Measurements from ENCODE around the gene SLC39A5. TPM values are rescaled to one million over a fixed set of nuclear protein-coding genes. Genes with fewer than 3 reads are reported as not detected.
"Not testable (repeated sequence)": the region's sequence is repeated elsewhere in the genome, so short reads cannot be mapped to it uniquely, and the experiment has no call there.

SLC39A5 gene
- total and polyA plus RNA-seq, 5 experiments from 2014 or later = not detected

DNA sequence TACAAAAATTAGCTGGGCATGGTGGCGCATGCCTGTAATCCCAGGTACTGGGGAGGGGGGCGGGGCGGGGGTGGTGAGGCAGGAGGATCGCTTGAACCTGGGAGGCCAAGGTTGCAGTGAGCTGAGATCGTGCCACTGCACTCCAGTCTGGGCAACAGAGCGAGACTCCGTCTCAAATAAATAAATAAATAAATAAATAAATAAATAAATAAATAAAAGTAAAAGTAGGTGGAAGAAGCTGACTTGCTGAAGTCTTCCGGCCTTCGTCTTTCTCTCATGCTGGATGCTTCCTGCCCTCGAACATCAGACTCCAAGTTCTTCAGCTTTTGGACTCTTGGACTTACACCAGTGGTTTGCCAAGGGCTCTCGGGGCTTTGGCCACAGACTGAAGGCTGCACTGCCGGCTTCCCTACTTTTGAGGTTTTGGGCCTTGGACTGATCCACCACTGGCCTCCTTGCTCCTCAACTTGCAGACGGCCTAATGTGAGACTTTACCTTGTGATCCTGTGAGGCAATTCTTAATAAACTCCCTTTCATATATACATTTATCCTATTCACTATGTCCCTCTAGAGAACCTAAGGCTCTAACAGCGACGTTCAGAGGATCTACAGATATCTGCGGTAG, 36.3 kb downstream of the SLC39A5 start:
- H3K9me3 Mint-ChIP-seq, H3K27me3 Mint-ChIP-seq, DNase-seq, ATAC-seq: not testable (repeated sequence)
- H3K4me3 Mint-ChIP-seq = peak overlapping the region; percentile 85 to 97 (median 94)
- peaks cover 0 to 18% (median 0%) of the 10 kb centered on the region in 3 donors for H3K36me3 Mint-ChIP-seq
- POLR2A ChIA-PET = interaction anchor here (0.5 to 3.5 kb wide), 13 partner anchors 8 to 201 kb away, joined by 3 to 19 read pairs (median 5); partner anchors contain the start of genes ANKRD52, CNPY2, MYL6 and PA2G4
- peak overlapping the region; percentile 93 to 99 (median 98) for H3K27ac Mint-ChIP-seq
- peaks cover 10 to 20% (median 20%) of the 10 kb centered on the region in 4 donors for H3K4me1 Mint-ChIP-seq

DNA sequence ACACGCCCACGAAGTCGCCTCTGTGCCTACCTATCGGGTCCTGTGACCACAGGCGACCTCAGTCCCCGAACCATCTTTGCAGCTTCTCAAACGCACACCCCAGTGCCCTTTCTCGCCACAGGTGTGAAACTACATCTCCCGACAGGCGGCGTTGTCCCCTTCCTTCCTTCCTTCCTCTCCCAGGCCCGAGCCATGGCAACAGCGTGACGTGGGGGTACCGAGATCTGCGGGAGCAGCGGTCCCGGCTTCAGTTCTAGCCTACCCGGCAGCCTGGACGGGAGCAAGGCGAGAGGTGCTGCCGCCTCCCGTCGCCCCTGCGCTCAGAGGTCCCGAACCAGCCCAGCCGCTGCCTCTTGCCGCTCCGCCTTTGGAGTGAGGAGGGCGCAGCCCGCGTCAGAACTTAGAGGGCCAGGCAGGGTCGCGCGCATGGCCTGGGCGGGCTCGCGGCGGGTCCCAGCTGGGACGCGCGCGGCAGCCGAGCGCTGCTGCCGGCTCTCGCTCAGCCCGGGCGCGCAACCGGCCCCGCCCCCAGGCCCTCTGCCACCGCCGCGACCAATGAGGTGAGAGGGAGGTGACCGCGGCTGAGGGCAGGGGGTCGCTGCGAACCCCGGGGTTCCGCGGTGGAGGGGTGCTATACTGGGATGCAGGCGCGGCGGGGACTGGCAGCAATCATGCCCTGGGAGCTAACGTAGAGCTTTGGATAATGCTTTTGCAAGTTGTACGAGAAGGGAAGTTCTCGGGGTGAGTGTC, 37.0 kb downstream of the SLC39A5 start, which contains the start of gene COQ10A:
Gene COQ10A (plus strand): TSS at position 250 of the 750 bp plus-strand sequence. CDS start 177 bp downstream, at position 427.
- Mint-ChIP-seq H3K9me3 (no peaks in the 10 kb centered on the region), H3K36me3 (peaks cover 0 to 22% (median 0%) of the 10 kb centered on the region in 3 donors), H3K27ac (peak within 1 kb of the TSS; percentile 93 to 99 (median 98)), H3K4me3 (peak within 1 kb of the TSS; percentile 85 to 97 (median 94)), H3K4me1 (peaks cover 8 to 20% (median 20%) of the 10 kb centered on the region in 4 donors), H3K27me3 (no peaks in the 10 kb centered on the region)
- POLR2A ChIA-PET = interaction anchor here (0.6 to 3.5 kb wide), 19 partner anchors 8 to 295 kb away, joined by 3 to 19 read pairs (median 4); partner anchors contain the start of genes ANKRD52, CNPY2, ESYT1 and MYL6
- peak; percentile 86 to 88 for ATAC-seq
- peak; percentile 81 to 95 (median 90) for DNase-seq

DNA sequence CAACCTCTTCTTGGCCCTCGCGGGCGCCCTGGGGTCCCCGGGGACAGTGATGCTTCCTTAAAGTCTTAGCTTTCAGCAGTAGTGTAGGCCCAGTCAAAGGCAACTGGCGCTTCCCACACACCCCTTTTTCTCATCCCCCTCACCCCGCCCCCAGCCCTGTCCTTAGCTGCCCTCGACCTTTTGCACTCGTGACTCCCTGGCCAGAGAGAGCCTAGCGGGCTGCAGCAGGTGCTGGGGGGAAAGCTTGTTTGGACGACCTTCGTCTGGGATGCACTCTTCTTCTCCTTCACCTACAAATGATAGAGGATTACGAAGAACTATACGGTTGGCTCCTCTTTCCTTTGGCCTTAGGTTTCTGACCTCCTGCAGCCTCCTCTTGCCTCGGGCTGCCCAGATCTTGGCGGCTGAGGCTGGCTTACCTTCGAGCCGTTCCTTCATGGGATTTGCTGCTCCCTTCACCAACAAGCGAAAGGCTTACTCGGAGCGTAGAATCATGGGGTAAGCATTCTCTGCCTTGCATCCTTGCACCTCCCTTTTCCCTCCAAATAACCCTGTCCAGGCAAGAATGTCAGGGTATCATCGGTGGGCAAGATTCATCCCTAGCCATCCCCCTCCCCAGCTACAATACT, 37.7 kb downstream of the SLC39A5 start:
- H3K9me3 Mint-ChIP-seq = no peaks in the 10 kb centered on the region
- ATAC-seq = no peak
- H3K4me1 Mint-ChIP-seq = peaks cover 8 to 20% (median 20%) of the 10 kb centered on the region in 4 donors
- no peak for DNase-seq
- POLR2A ChIA-PET = interaction anchor here (0.7 to 3.5 kb wide), 15 partner anchors 9 to 295 kb away, joined by 3 to 19 read pairs (median 4); partner anchors contain the start of genes ANKRD52, CNPY2, ESYT1 and MYL6
- peaks cover 0 to 28% (median 0%) of the 10 kb centered on the region in 3 donors for H3K36me3 Mint-ChIP-seq
- H3K27me3 Mint-ChIP-seq = no peaks in the 10 kb centered on the region
- H3K27ac Mint-ChIP-seq = peak overlapping the region; percentile 81 to 98 (median 93)
- H3K4me3 Mint-ChIP-seq = peak overlapping the region; percentile 77 to 96 (median 90)

DNA sequence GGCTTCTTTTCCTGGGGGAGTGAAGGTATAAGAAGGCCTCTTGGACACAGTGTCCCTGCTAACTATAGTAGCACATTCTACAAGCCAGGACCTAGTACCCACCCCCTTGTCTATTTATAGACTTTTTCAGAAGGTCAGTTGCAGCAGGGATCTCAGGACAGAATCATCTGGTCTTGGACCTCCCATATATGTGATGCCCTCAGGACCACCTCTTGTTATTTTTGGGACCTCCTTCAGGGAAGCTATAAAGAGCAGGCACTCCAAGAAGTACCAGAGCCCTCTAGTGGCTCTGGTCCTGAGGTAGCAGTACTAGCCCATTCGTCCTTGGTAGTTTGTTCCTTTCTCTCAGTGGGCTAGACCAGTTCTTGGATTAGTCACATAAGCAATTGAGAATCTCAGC, 41.2 kb downstream of the SLC39A5 start:
- Mint-ChIP-seq H3K4me3 (no peak overlapping the region), H3K4me1 (peaks cover 8 to 20% (median 15%) of the 10 kb centered on the region in 4 donors), H3K27me3 (no peaks in the 10 kb centered on the region), H3K9me3 (no peaks in the 10 kb centered on the region), H3K27ac (peak overlapping the region in 5 of 10 donors; percentile 22 to 73 (median 58)), H3K36me3 (peaks cover 0 to 60% (median 14%) of the 10 kb centered on the region in 3 donors)
- ATAC-seq (no peak), DNase-seq (no peak)
- POLR2A ChIA-PET = interaction anchor here (0.7 kb wide), 1 partner anchor 42 kb away, joined by 3 read pairs; no protein-coding TSS in a partner anchor

DNA sequence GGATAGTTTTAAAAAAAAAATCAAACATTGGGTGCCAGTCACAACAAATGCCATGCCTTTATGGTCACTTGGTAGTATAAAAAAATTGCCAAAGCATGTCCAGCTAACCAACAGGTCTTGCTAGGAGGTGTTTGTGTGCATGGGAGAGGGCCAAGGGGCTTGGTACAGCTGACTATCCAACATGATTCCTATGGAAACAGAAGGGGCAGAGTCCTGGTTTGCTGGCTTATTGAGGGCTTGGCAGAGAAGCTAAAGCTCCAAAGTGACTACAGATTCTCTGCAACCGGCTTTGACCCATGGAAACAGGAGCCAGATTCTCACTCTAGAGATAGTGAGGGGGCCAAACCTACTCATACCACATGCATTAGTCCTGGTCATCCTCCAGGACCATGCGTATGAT, 42.6 kb downstream of the SLC39A5 start:
- ATAC-seq, DNase-seq, H3K4me1 Mint-ChIP-seq, H3K4me3 Mint-ChIP-seq, H3K9me3 Mint-ChIP-seq, H3K27me3 Mint-ChIP-seq: not testable (repeated sequence)
- peaks cover 0 to 72% (median 14%) of the 10 kb centered on the region in 3 donors for H3K36me3 Mint-ChIP-seq
- peak overlapping the region in 2 of 10 donors; percentile 33 to 60 for H3K27ac Mint-ChIP-seq
- POLR2A ChIA-PET = interaction anchor here (1.2 kb wide), 1 partner anchor 12 kb away, joined by 3 read pairs; no protein-coding TSS in a partner anchor

DNA sequence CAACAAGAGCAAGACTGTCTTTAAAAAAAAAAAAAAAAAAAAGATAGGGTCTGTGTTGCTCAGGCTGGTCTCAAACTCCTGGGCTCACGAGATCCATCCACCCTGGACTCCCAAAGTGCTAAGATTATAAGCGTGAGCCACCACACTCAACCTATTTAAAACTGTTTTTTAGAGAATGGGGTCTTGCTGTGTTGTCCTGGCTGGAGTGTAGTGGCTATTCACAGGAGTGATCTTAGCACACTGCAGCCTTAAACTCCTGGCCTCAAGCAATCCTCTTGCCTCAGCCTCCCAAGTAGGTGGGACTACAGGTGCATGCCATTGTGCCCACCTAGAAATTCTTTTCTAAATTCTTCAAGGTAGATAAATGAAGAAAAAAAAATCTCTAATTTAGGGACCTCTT, 44.4 kb downstream of the SLC39A5 start:
- no peaks in the 10 kb centered on the region for H3K9me3 Mint-ChIP-seq
- DNase-seq (no peak), ATAC-seq (no peak)
- H3K36me3 Mint-ChIP-seq = peaks cover 0 to 87% (median 16%) of the 10 kb centered on the region in 3 donors
- POLR2A ChIA-PET = interaction anchor here (0.6 kb wide), 1 partner anchor 13 kb away, joined by 8 read pairs; no protein-coding TSS in a partner anchor
- no peak overlapping the region for H3K4me3 Mint-ChIP-seq
- H3K27ac Mint-ChIP-seq = peak overlapping the region in 1 of 10 donors; percentile 51
- H3K27me3 Mint-ChIP-seq = no peaks in the 10 kb centered on the region
- no peaks in the 10 kb centered on the region for H3K4me1 Mint-ChIP-seq

DNA sequence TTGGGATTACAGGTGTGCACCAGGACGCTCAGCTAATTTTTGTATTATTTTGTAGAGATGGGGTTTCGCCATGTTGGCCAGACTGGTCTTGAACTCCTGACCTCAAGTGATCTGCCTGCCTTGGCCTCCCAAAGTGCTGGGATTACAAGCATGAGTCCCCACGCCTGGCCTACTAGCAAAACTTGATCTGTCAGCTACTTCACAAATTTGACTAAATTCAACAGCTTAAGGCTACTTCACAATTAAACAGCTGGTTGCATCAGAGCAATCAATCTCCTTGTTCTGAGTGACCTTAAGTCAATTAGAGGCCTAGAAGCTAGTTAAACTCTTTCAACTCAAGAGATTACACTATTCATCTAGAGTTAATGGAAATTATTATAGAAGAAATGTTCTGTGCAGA, 49.1 kb downstream of the SLC39A5 start:
- Mint-ChIP-seq H3K4me1 (peaks cover 0 to 6% (median 0%) of the 10 kb centered on the region in 4 donors), H3K27ac (no peak overlapping the region), H3K4me3 (no peak overlapping the region), H3K27me3 (no peaks in the 10 kb centered on the region), H3K36me3 (peaks cover 0 to 92% (median 25%) of the 10 kb centered on the region in 3 donors), H3K9me3 (no peaks in the 10 kb centered on the region)
- DNase-seq = no peak
- ATAC-seq = no peak
- POLR2A ChIA-PET = interaction anchor here (0.5 to 0.8 kb wide), 2 partner anchors 22 to 63 kb away, joined by 3 to 4 read pairs; no protein-coding TSS in a partner anchor

DNA sequence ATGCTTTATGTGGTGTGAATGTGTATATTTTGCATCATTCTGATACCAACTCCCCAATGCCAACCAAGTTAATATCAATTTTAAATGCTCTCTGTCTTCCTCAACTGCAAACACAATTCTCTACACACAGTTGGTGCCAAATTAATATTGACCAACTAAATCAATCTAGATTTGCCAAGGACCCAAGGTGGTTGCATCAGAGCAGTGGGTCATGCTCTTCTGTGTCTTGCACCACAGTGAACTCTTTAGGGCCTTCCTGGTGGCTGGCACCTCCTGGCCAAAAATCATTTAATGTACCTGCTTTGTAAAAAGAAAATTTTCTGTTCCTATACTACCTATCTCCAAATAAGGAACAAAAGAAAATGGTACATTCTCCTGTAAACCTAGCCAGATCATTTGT, 51.0 kb downstream of the SLC39A5 start:
- peak overlapping the region in 5 of 10 donors; percentile 5 to 86 (median 8) for H3K27ac Mint-ChIP-seq
- peaks cover 0 to 6% (median 0%) of the 10 kb centered on the region in 4 donors for H3K4me1 Mint-ChIP-seq
- DNase-seq (no peak), ATAC-seq (no peak)
- no peaks in the 10 kb centered on the region for H3K9me3 Mint-ChIP-seq
- no peak overlapping the region for H3K4me3 Mint-ChIP-seq
- H3K36me3 Mint-ChIP-seq = peaks cover 0 to 88% (median 18%) of the 10 kb centered on the region in 3 donors
- H3K27me3 Mint-ChIP-seq = no peaks in the 10 kb centered on the region
- POLR2A ChIA-PET = interaction anchor here (0.6 to 1.3 kb wide), 3 partner anchors 28 to 388 kb away, joined by 3 to 7 read pairs (median 6); no protein-coding TSS in a partner anchor

DNA sequence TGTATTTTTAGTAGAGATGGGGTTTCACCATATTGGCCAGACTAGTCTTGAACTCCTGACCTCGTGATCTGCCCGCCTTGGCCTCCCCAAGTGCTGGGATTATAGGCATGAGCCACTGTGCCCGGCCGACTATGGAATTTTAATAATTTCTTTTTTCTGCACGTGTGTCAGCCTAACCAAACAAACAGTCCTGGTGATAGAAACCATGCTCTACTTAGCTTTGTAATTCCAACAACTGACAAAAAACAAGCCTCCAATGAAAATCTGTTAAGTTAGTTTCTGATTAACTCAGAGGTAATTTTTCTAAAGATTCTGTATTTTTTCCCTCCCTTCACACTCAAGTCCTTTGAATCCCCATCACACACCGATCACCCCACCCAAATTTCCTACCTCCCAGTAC, 52.2 kb downstream of the SLC39A5 start:
- Mint-ChIP-seq H3K4me1 (peaks cover 0 to 13% (median 4%) of the 10 kb centered on the region in 4 donors), H3K4me3 (no peak overlapping the region), H3K27me3 (no peaks in the 10 kb centered on the region), H3K9me3 (no peaks in the 10 kb centered on the region), H3K27ac (peak overlapping the region in 4 of 10 donors; percentile 40 to 73 (median 58)), H3K36me3 (peaks cover 0 to 86% (median 19%) of the 10 kb centered on the region in 3 donors)
- POLR2A ChIA-PET = no interaction called here
- no peak for DNase-seq
- no peak for ATAC-seq

DNA sequence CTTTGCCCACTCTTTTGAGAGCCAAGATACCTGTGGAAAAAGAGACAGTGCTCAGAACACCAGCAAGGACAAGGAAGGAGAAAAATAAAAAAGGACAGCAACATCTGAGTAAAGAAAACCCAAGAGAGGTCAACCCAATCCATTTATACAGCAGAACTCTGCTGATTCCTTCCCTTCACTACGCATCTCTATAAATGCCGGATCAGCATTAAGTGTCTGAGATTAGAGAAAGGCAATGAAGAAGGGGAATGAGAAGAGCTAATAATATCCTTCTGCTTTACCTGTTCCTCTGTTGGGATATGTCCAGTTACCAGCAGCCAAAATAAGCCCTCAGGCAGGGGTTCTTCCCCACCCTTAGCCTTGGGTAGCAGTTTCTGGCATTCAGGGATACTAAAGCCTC, 52.7 kb downstream of the SLC39A5 start:
- no peak for DNase-seq
- no peak overlapping the region for H3K4me3 Mint-ChIP-seq
- H3K27ac Mint-ChIP-seq = peak overlapping the region in 1 of 10 donors; percentile 73
- H3K4me1 Mint-ChIP-seq = peaks cover 0 to 14% (median 4%) of the 10 kb centered on the region in 4 donors
- ATAC-seq = no peak
- H3K9me3 Mint-ChIP-seq = no peaks in the 10 kb centered on the region
- H3K36me3 Mint-ChIP-seq = peaks cover 0 to 84% (median 19%) of the 10 kb centered on the region in 3 donors
- no peaks in the 10 kb centered on the region for H3K27me3 Mint-ChIP-seq
- POLR2A ChIA-PET = no interaction called here

DNA sequence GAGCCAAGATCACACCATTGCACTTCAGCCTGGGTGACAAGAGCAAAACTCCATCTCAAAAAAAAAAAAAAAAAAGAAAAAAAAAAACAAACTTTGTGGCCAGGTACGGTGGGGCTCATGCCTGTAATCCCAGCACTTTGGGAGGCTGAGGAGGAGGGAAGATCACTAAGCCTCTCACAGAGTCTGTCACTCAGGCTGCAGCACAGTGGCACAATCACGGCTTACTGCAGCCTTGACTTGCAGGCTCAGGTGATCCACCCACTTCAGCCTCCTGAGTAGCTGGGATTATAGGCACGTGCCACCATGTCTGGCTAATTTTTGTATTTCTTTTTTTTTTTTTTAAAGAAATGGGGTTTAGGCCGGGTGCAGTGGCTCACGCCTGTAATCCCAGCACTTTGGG, 54.4 kb downstream of the SLC39A5 start:
- H3K4me3 Mint-ChIP-seq, ATAC-seq, H3K9me3 Mint-ChIP-seq, DNase-seq, H3K27ac Mint-ChIP-seq, H3K27me3 Mint-ChIP-seq: not testable (repeated sequence)
- POLR2A ChIA-PET = interaction anchor here (0.7 to 1.1 kb wide), 3 partner anchors 18 to 477 kb away, joined by 3 to 5 read pairs (median 3); partner anchors contain the start of genes ANKRD52 and COQ10A
- Mint-ChIP-seq H3K4me1 (peaks cover 4 to 14% (median 8%) of the 10 kb centered on the region in 4 donors), H3K36me3 (peaks cover 0 to 73% (median 17%) of the 10 kb centered on the region in 3 donors)

All from naive thymus-derived CD8-positive, alpha-beta T cell (primary cell).